Thymus (tissue), 11 donors: ENCODE measurements around the gene CCL20. TPM values are rescaled to one million over a fixed set of nuclear protein-coding genes. Genes with fewer than 3 reads are reported as not detected.
"Not testable (repeated sequence)": the region's sequence is repeated elsewhere in the genome, so short reads cannot be mapped to it uniquely, and the experiment has no call there.

Experiments
- DNase-seq, 9 donors: peaks; one replicate each; pipeline ENCODE4 v3.0.0-alpha.2; 2013; ENCODE audit warnings: low spot score in 9 of 9, low read depth in 6 of 9, missing footprints in 1 of 9
- H3K27ac ChIP-seq, 2 donors: one replicate each; pipeline ENCODE4 v1.5.1; 2013; ENCODE audit warnings: control low read depth in 1 of 2, low read depth in 1 of 2, low read length in 1 of 2, mild to moderate bottlenecking in 1 of 2, moderate library complexity in 1 of 2
- H3K27me3 ChIP-seq, 2 donors: one replicate each; pipeline ENCODE4 v1.5.1; 2013; ENCODE audit warnings: low read length in 1 of 2; ENCODE audit not compliant: control insufficient read depth in 2 of 2, insufficient read depth in 1 of 2
- H3K36me3 ChIP-seq, 2 donors: one replicate each; pipeline ENCODE4 v1.5.1; 2013; ENCODE audit warnings: low read length in 1 of 2, mild to moderate bottlenecking in 1 of 2, moderate library complexity in 1 of 2; ENCODE audit not compliant: control insufficient read depth in 2 of 2, insufficient read depth in 2 of 2
- H3K4me1 ChIP-seq, 2 donors: one replicate each; pipeline ENCODE4 v1.5.1; 2013; ENCODE audit warnings: low read length in 2 of 2; ENCODE audit not compliant: control insufficient read depth in 2 of 2, insufficient read depth in 2 of 2
- H3K4me3 ChIP-seq, 2 donors: one replicate each; pipeline ENCODE4 v1.5.1; 2013; ENCODE audit warnings: low read length in 2 of 2, control low read depth in 1 of 2, mild to moderate bottlenecking in 1 of 2
- H3K9me3 ChIP-seq, 2 donors: one replicate each; pipeline ENCODE4 v1.5.1; 2013; ENCODE audit warnings: low read length in 1 of 2, mild to moderate bottlenecking in 1 of 2; ENCODE audit not compliant: control insufficient read depth in 2 of 2, insufficient read depth in 1 of 2
- WGBS: extraction: QIAGEN DNeasy Blood & Tissue Kit; methylation state at CpG from one replicate; pipeline ENCODE4 v1.1.7; 2013; 5-methylcytosine and 5-hydroxymethylcytosine counted together
- polyA plus RNA-seq: library from polyadenylated mRNA; stranded (reverse); fragments of 200-250 nt; gene quantifications from one replicate; pipeline ENCODE4 v1.2.3, GENCODE V29; 2013
- total RNA-seq: library from RNA; stranded (reverse); fragments of 120-200 nt; gene quantifications from one replicate; pipeline ENCODE4 v1.2.4, GENCODE V29; 2013
- donor health status: healthy.

CCL20 gene
- total and polyA plus RNA-seq, 2 donors, result 2.8 to 15.0 TPM

- WGBS, result 96% methylated on average over 5 of the region's 5 CpGs
- no peak overlapping the region for H3K27ac ChIP-seq
- no peak overlapping the region for H3K4me3 ChIP-seq
Observed at GRCh38 chr2:227834916-227835650, 21.4 kb downstream of the CCL20 start.

GRCh38 chr2:227839339-227840129 lies 25.9 kb downstream of the CCL20 start:
- WGBS, result 71% methylated on average over 7 of the region's 7 CpGs

More at GRCh38 chr2:227834916-227835650, 21.4 kb downstream of the CCL20 start:
- no peak for DNase-seq
- H3K36me3 ChIP-seq, result no peaks in the 10 kb centered on the region
- no peaks in the 10 kb centered on the region for H3K9me3 ChIP-seq
- no peaks in the 10 kb centered on the region for H3K27me3 ChIP-seq
- H3K4me1 ChIP-seq, result no peaks in the 10 kb centered on the region

GRCh38 chr2:227846831-227847230 lies 33.2 kb downstream of the CCL20 start:
- DNase-seq, result no peak
- Histone ChIP-seq H3K36me3 (no peaks in the 10 kb centered on the region), H3K4me1 (no peaks in the 10 kb centered on the region), H3K4me3 (no peak overlapping the region), H3K27ac (no peak overlapping the region), H3K27me3 (no peaks in the 10 kb centered on the region), H3K9me3 (no peaks in the 10 kb centered on the region)
- WGBS, result 96% methylated on average over 1 of the region's 1 CpG

More at GRCh38 chr2:227839339-227840129, 25.9 kb downstream of the CCL20 start:
- not testable (repeated sequence) for H3K9me3 ChIP-seq, H3K27me3 ChIP-seq, DNase-seq, H3K4me3 ChIP-seq, H3K4me1 ChIP-seq, H3K36me3 ChIP-seq, H3K27ac ChIP-seq

GRCh38 chr2:227848146-227848545 lies 34.5 kb downstream of the CCL20 start:
- H3K36me3 ChIP-seq, result no peaks in the 10 kb centered on the region
- H3K4me3 ChIP-seq, result no peak overlapping the region
- WGBS, result 53% methylated on average over 3 of the region's 3 CpGs
- no peak overlapping the region for H3K27ac ChIP-seq
- DNase-seq, result no peak
- H3K27me3 ChIP-seq, result no peaks in the 10 kb centered on the region
- H3K9me3 ChIP-seq, result no peaks in the 10 kb centered on the region
- H3K4me1 ChIP-seq, result no peaks in the 10 kb centered on the region

- no peaks in the 10 kb centered on the region for H3K4me1 ChIP-seq
- WGBS, result 83% methylated on average over 4 of the region's 4 CpGs
- no peaks in the 10 kb centered on the region for H3K27me3 ChIP-seq
- H3K9me3 ChIP-seq, result no peaks in the 10 kb centered on the region
- H3K27ac ChIP-seq, result no peak overlapping the region
- no peaks in the 10 kb centered on the region for H3K36me3 ChIP-seq
- DNase-seq, result peak in 1 of 9 donors; percentile 21
- no peak overlapping the region for H3K4me3 ChIP-seq
Observed at GRCh38 chr2:227848586-227848985, 34.9 kb downstream of the CCL20 start.

GRCh38 chr2:227849906-227850305 lies 36.3 kb downstream of the CCL20 start:
- Histone ChIP-seq H3K4me1 (no peaks in the 10 kb centered on the region), H3K27me3 (no peaks in the 10 kb centered on the region), H3K27ac (no peak overlapping the region), H3K4me3 (no peak overlapping the region), H3K36me3 (no peaks in the 10 kb centered on the region), H3K9me3 (no peaks in the 10 kb centered on the region)
- 90% methylated on average over 1 of the region's 1 CpG for WGBS
- DNase-seq, result no peak

GRCh38 chr2:227853204-227853629 lies 39.6 kb downstream of the CCL20 start:
- Histone ChIP-seq H3K27me3 (no peaks in the 10 kb centered on the region), H3K4me3 (no peak overlapping the region), H3K9me3 (no peaks in the 10 kb centered on the region), H3K4me1 (no peaks in the 10 kb centered on the region), H3K36me3 (no peaks in the 10 kb centered on the region), H3K27ac (no peak overlapping the region)
- WGBS, result 90% methylated on average over 4 of the region's 4 CpGs
- peak in 1 of 9 donors; percentile 18 for DNase-seq

- Histone ChIP-seq H3K4me1 (no peaks in the 10 kb centered on the region), H3K36me3 (no peaks in the 10 kb centered on the region), H3K4me3 (no peak overlapping the region), H3K27ac (peak overlapping the region in 1 of 2 donors; percentile 36), H3K9me3 (no peaks in the 10 kb centered on the region), H3K27me3 (no peaks in the 10 kb centered on the region)
- no peak for DNase-seq
- WGBS, result 88% methylated on average over 6 of the region's 6 CpGs
Observed at GRCh38 chr2:227853765-227854271, 40.2 kb downstream of the CCL20 start.

GRCh38 chr2:227855440-227855839 lies 41.8 kb downstream of the CCL20 start:
- Histone ChIP-seq H3K9me3 (peaks cover 0 to 2% of the 10 kb centered on the region in 2 donors), H3K27ac (no peak overlapping the region), H3K4me3 (no peak overlapping the region), H3K36me3 (no peaks in the 10 kb centered on the region), H3K4me1 (no peaks in the 10 kb centered on the region), H3K27me3 (no peaks in the 10 kb centered on the region)
- no peak for DNase-seq
- 85% methylated on average over 3 of the region's 3 CpGs for WGBS
